ENCODE results near the gene CHD6.
A peak's percentile ranks its signal among the peaks of the same experiment; 100 is the strongest.

CHD6 gene

GRCh38 chr20:41563087-41563486 is 55.1 kb downstream of the CHD6 start:
- H3K4me3 ChIP-seq (ENCODE audit: low read length), result no peak overlapping the region
- no peak for DNase-seq (ENCODE audit: low read depth)
- no peak for TF ChIP-seq CTCF (conservative IDR thresholded peaks at IDR 0.05; ENCODE audit: low read length)

- H3K4me3 ChIP-seq (ENCODE audit: low read length), result no peak overlapping the region
- no peak for TF ChIP-seq CTCF (conservative IDR thresholded peaks at IDR 0.05; ENCODE audit: low read length)
- DNase-seq (ENCODE audit: low read depth), result peak; percentile 28
Observed at GRCh38 chr20:41560970-41561369, 57.2 kb downstream of the CHD6 start.

- TF ChIP-seq CTCF (conservative IDR thresholded peaks at IDR 0.05; ENCODE audit: low read length), result no peak
- H3K4me3 ChIP-seq (ENCODE audit: low read length), result no peak overlapping the region
- DNase-seq (ENCODE audit: low read depth), result no peak
Observed at GRCh38 chr20:41559658-41560057, 58.5 kb downstream of the CHD6 start.

GRCh38 chr20:41553142-41553879 is 64.9 kb downstream of the CHD6 start:
- no peak for DNase-seq (ENCODE audit: low read depth)
- no peak for TF ChIP-seq CTCF (conservative IDR thresholded peaks at IDR 0.05; ENCODE audit: low read length)
- H3K4me3 ChIP-seq (ENCODE audit: low read length), result no peak overlapping the region

GRCh38 chr20:41552295-41553068 is 65.7 kb downstream of the CHD6 start:
- no peak for TF ChIP-seq CTCF (conservative IDR thresholded peaks at IDR 0.05; ENCODE audit: low read length)
- DNase-seq (ENCODE audit: low read depth), result no peak
- no peak overlapping the region for H3K4me3 ChIP-seq (ENCODE audit: low read length)

GRCh38 chr20:41551011-41551705 is 67.0 kb downstream of the CHD6 start:
- H3K4me3 ChIP-seq (ENCODE audit: low read length), result no peak overlapping the region
- DNase-seq (ENCODE audit: low read depth), result no peak
- TF ChIP-seq CTCF (conservative IDR thresholded peaks at IDR 0.05; ENCODE audit: low read length), result no peak

Measured in AG10803 (cell line).